Astrocyte (in vitro differentiated cells and primary cell): ENCODE results near the gene HTR1D. TPM values are rescaled to one million over a fixed set of nuclear protein-coding genes. Genes with fewer than 3 reads are reported as not detected.

ENCODE experiments used
- DNase-seq: peaks from one replicate; pipeline ENCODE4 v3.0.0-alpha.2; 2010; ENCODE audit warnings: low read depth
- FAIRE-seq: peaks from 2 replicates; lab custom pipeline; 2011; peaks lifted over from hg19 to GRCh38; lab: Jason Lieb, UNC
- H2AFZ ChIP-seq: 2 replicates; pipeline ENCODE4 v1.6.0; 2012; ENCODE audit warnings: low read depth, low read length, inconsistent platforms
- H3K27ac ChIP-seq: 2 replicates; pipeline ENCODE4 v1.5.1; 2011; ENCODE audit warnings: low read depth, low read length, inconsistent platforms
- H3K27me3 ChIP-seq: 2 replicates; pipeline ENCODE4 v1.6.0; 2011; ENCODE audit warnings: low read length, inconsistent platforms; ENCODE audit not compliant: insufficient read depth
- H3K36me3 ChIP-seq: 2 replicates; pipeline ENCODE4 v1.5.1; 2011; ENCODE audit warnings: low read length, inconsistent platforms; ENCODE audit not compliant: insufficient read depth
- H3K4me1 ChIP-seq: 2 replicates; pipeline ENCODE4 v1.5.1; 2011; ENCODE audit warnings: low read length, inconsistent platforms; ENCODE audit not compliant: insufficient read depth
- H3K4me2 ChIP-seq: 2 replicates; pipeline ENCODE4 v1.6.0; 2012; ENCODE audit warnings: low read length, inconsistent platforms
- H3K4me3 ChIP-seq: 2 replicates; pipeline ENCODE4 v1.5.1; 2011; ENCODE audit warnings: low read depth, mild to moderate bottlenecking, low read length, inconsistent platforms; ENCODE audit not compliant: insufficient read depth
- H3K79me2 ChIP-seq: 2 replicates; pipeline ENCODE4 v1.6.0; 2012; ENCODE audit warnings: mild to moderate bottlenecking, low read length, inconsistent platforms; ENCODE audit not compliant: insufficient read depth
- H3K9ac ChIP-seq: 2 replicates; pipeline ENCODE4 v1.6.0; 2012; ENCODE audit warnings: mild to moderate bottlenecking, low read length, inconsistent platforms
- H3K9me3 ChIP-seq: 2 replicates; pipeline ENCODE4 v1.5.1; 2012; ENCODE audit warnings: low read depth, mild to moderate bottlenecking, low read length, inconsistent platforms; ENCODE audit not compliant: insufficient read depth
- H4K20me1 ChIP-seq: 2 replicates; pipeline ENCODE4 v1.6.0; 2012; ENCODE audit warnings: low read length, inconsistent platforms; ENCODE audit not compliant: insufficient read depth
- H3K27ac Mint-ChIP-seq: one replicate; pipeline ENCODE4 v1.8.0; 2021; ENCODE audit warnings: mild to moderate bottlenecking, mixed read lengths; ENCODE audit not compliant: unreplicated experiment
- H3K27me3 Mint-ChIP-seq: one replicate; pipeline ENCODE4 v1.8.0; 2021; ENCODE audit warnings: low read depth, mixed read lengths; ENCODE audit not compliant: unreplicated experiment
- H3K36me3 Mint-ChIP-seq: one replicate; pipeline ENCODE4 v1.8.0; 2021; ENCODE audit warnings: low read depth, mixed read lengths; ENCODE audit not compliant: unreplicated experiment
- H3K4me1 Mint-ChIP-seq: one replicate; pipeline ENCODE4 v1.8.0; 2021; ENCODE audit warnings: low read depth, mixed read lengths; ENCODE audit not compliant: unreplicated experiment
- H3K4me3 Mint-ChIP-seq: one replicate; pipeline ENCODE4 v1.8.0; 2021; ENCODE audit warnings: mild to moderate bottlenecking, moderate library complexity, mixed read lengths; ENCODE audit not compliant: unreplicated experiment
- H3K9me3 Mint-ChIP-seq: one replicate; pipeline ENCODE4 v1.8.0; 2021; ENCODE audit warnings: mild to moderate bottlenecking, mixed read lengths; ENCODE audit not compliant: unreplicated experiment
- EZH2 ChIP-seq: IDR thresholded peaks from 2 replicates; pipeline ENCODE4 v1.6.1; 2012; ENCODE audit warnings: mild to moderate bottlenecking, low read length, inconsistent platforms; ENCODE audit not compliant: insufficient read depth
- total RNA-seq: library from RNA; stranded (reverse); gene quantifications from 2 replicates; pipeline ENCODE4 v1.2.1, GENCODE V29; 2021
- TF ChIP-seq, protein P1 (sequence below): IDR thresholded peaks from 2 replicates; pipeline ENCODE4 v1.5.1; 2011; ENCODE audit warnings: low read depth, mild to moderate bottlenecking, inconsistent platforms, low read length, moderate library complexity; ENCODE audit not compliant: insufficient read depth

HTR1D gene
- total RNA-seq, 1 donor from 2014 or later: 3.3 TPM

DNA sequence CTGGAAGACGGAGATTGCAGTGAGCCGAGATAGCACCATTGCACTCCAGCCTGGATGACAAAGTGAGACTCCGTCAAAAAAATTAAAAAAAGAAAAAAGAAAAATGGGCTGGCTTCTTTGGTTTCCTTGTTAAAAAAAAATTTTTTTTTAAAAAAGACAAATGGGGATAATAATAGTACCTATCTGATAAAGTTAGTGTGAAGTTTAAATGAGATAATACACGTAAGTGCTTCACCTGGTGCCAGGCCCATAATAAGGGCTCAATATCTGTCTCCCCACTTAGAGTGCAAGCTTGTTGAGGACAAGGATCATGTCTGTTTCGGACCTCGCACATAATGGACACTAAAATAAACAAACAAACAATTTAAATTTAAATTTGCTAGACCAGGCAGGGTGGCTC, 30.0 kb upstream of the HTR1D start:
- Mint-ChIP-seq H3K4me3 (no peak overlapping the region), H3K36me3 (no peaks in the 10 kb centered on the region), H3K27ac (no peak overlapping the region), H3K9me3 (no peaks in the 10 kb centered on the region), H3K27me3 (peaks cover 14% of the 10 kb centered on the region), H3K4me1 (no peaks in the 10 kb centered on the region)
- Histone ChIP-seq H3K9ac (no peak overlapping the region), H3K36me3 (no peaks in the 10 kb centered on the region), H3K27me3 (peaks cover 2% of the 10 kb centered on the region), H3K4me2 (no peak overlapping the region), H3K4me1 (no peaks in the 10 kb centered on the region), H2AFZ (no peak overlapping the region), H3K27ac (no peak overlapping the region), H3K4me3 (no peak overlapping the region), H3K9me3 (no peaks in the 10 kb centered on the region), H3K79me2 (no peaks in the 10 kb centered on the region), H4K20me1 (no peaks in the 10 kb centered on the region)
- no peak for TF ChIP-seq EZH2
- TF ChIP-seq, protein P1, sequence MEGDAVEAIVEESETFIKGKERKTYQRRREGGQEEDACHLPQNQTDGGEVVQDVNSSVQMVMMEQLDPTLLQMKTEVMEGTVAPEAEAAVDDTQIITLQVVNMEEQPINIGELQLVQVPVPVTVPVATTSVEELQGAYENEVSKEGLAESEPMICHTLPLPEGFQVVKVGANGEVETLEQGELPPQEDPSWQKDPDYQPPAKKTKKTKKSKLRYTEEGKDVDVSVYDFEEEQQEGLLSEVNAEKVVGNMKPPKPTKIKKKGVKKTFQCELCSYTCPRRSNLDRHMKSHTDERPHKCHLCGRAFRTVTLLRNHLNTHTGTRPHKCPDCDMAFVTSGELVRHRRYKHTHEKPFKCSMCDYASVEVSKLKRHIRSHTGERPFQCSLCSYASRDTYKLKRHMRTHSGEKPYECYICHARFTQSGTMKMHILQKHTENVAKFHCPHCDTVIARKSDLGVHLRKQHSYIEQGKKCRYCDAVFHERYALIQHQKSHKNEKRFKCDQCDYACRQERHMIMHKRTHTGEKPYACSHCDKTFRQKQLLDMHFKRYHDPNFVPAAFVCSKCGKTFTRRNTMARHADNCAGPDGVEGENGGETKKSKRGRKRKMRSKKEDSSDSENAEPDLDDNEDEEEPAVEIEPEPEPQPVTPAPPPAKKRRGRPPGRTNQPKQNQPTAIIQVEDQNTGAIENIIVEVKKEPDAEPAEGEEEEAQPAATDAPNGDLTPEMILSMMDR: no peak
- FAIRE-seq: no peak
- no peak for DNase-seq

DNA sequence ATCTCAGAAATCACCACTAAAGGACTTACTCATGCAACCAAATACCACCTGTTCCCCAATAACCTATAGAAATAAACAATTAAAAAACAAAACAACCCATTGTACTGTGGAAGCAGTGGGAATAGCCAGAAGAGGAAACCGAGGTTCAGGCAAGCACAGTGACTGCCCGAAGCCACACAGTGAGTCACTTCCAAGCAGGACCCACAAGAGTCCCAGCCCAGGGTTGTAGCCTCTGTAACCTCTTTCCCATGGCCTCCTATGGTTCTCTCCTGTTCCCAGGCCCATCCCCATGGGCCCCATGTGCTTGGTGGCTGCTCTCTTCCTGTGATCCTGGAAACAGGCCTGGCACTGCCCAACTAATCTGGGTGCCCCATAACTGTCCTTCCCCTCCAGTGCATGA, 29.0 kb upstream of the HTR1D start:
- no peaks in the 10 kb centered on the region for H3K36me3 Mint-ChIP-seq
- Histone ChIP-seq H3K4me3 (no peak overlapping the region), H4K20me1 (no peaks in the 10 kb centered on the region), H3K9ac (no peak overlapping the region), H3K79me2 (no peaks in the 10 kb centered on the region), H3K27ac (no peak overlapping the region), H2AFZ (no peak overlapping the region), H3K27me3 (peaks cover 2% of the 10 kb centered on the region), H3K36me3 (no peaks in the 10 kb centered on the region), H3K9me3 (no peaks in the 10 kb centered on the region), H3K4me2 (no peak overlapping the region), H3K4me1 (no peaks in the 10 kb centered on the region)
- no peaks in the 10 kb centered on the region for H3K9me3 Mint-ChIP-seq
- H3K27me3 Mint-ChIP-seq: peaks cover 11% of the 10 kb centered on the region
- TF ChIP-seq, protein P1: no peak
- no peak for TF ChIP-seq EZH2
- no peak for DNase-seq
- FAIRE-seq: no peak
- no peaks in the 10 kb centered on the region for H3K4me1 Mint-ChIP-seq
- H3K4me3 Mint-ChIP-seq: no peak overlapping the region
- H3K27ac Mint-ChIP-seq: no peak overlapping the region

DNA sequence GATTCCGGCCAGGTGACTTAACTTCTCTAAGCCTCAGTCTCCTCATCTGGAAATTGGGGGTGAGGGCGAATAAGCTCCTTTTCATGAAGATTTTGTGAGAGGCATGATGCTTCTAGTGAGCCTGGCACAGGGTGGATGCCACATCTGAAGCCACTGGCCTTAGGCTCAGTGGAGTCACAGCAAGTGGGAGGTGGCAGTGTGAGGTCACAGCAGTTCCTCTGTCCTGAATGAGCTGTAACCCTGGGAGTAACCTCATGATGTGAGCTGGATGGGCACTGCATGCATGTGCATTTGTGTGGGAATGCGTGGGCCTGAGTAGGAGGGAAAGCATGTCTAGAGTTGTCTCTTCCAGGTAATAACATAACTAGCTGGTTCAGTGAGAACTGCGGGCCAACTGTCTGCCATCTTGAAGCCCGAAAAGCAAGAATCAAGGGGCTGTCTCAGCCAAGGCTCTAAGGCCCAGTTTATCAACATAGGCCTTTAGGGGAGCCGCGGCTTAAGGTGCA, 27.0 kb upstream of the HTR1D start:
- Histone ChIP-seq H3K4me2 (no peak overlapping the region), H2AFZ (no peak overlapping the region)

More for the DNA sequence above, 27.0 kb upstream of the HTR1D start:
- TF ChIP-seq, protein P1: no peak
- no peak for TF ChIP-seq EZH2
- H3K36me3 ChIP-seq: no peaks in the 10 kb centered on the region
- no peaks in the 10 kb centered on the region for H3K27me3 ChIP-seq
- no peak overlapping the region for H3K9ac ChIP-seq
- Mint-ChIP-seq H3K27ac (no peak overlapping the region), H3K27me3 (peaks cover 4% of the 10 kb centered on the region), H3K36me3 (no peaks in the 10 kb centered on the region), H3K4me1 (no peaks in the 10 kb centered on the region), H3K4me3 (no peak overlapping the region), H3K9me3 (no peaks in the 10 kb centered on the region)
- no peak for DNase-seq
- no peaks in the 10 kb centered on the region for H3K9me3 ChIP-seq
- H3K79me2 ChIP-seq: no peaks in the 10 kb centered on the region
- FAIRE-seq: no peak
- no peaks in the 10 kb centered on the region for H3K4me1 ChIP-seq
- no peak overlapping the region for H3K27ac ChIP-seq
- H3K4me3 ChIP-seq: no peak overlapping the region
- no peaks in the 10 kb centered on the region for H4K20me1 ChIP-seq
